Neural progenitor cell (in vitro differentiated cells): ENCODE data around the gene PDE6B. TPM values are rescaled to one million over a fixed set of nuclear protein-coding genes. Genes with fewer than 3 reads are reported as not detected.

Experiments
- DNase-seq: peaks from one replicate; pipeline ENCODE4 v3.0.0-alpha.2; 2016; ENCODE audit warnings: low spot score
- H2AFZ ChIP-seq: fragments of 200-600 bp; sonication (generic); replicated peaks from 2 replicates; pipeline ENCODE4 v1.6.1; 2016; ENCODE audit warnings: antibody characterized with exemption
- H3F3A ChIP-seq: fragments of 200-600 bp; sonication (generic); 2 replicates; pipeline ENCODE4 v1.6.1; 2016; ENCODE audit warnings: antibody characterized with exemption, low read depth
- H3K27ac ChIP-seq: fragments of 200-600 bp; sonication (generic); 2 replicates; pipeline ENCODE4 v1.5.1; 2016; ENCODE audit warnings: mild to moderate bottlenecking
- H3K27me3 ChIP-seq: fragments of 200-600 bp; sonication (generic); 2 replicates; pipeline ENCODE4 v1.6.1; 2016; ENCODE audit warnings: mild to moderate bottlenecking, moderate library complexity
- H3K36me3 ChIP-seq: fragments of 200-600 bp; sonication (generic); 2 replicates; pipeline ENCODE4 v1.5.1; 2016
- H3K4me1 ChIP-seq: fragments of 200-600 bp; sonication (generic); 2 replicates; pipeline ENCODE4 v1.6.1; 2016; ENCODE audit warnings: mixed run types
- H3K4me2 ChIP-seq: fragments of 200-600 bp; sonication (generic); 2 replicates; pipeline ENCODE4 v1.6.1; 2016
- H3K4me3 ChIP-seq: fragments of 200-600 bp; sonication (generic); 2 replicates; pipeline ENCODE4 v1.5.1; 2016
- H3K79me2 ChIP-seq: fragments of 200-600 bp; sonication (generic); 2 replicates; pipeline ENCODE4 v1.6.1; 2016; ENCODE audit warnings: low read depth
- H3K9ac ChIP-seq: fragments of 200-600 bp; sonication (generic); 2 replicates; pipeline ENCODE4 v1.6.1; 2016
- H3K9me3 ChIP-seq: fragments of 200-600 bp; sonication (generic); 2 replicates; pipeline ENCODE4 v1.5.1; 2016; ENCODE audit warnings: low read depth
- H4K20me1 ChIP-seq: fragments of 200-600 bp; sonication (generic); 2 replicates; pipeline ENCODE4 v1.6.1; 2016; ENCODE audit warnings: low read depth
- H3K27ac Mint-ChIP-seq: 3 replicates; pipeline ENCODE4 v1.8.0; 2021; ENCODE audit warnings: mixed read lengths
- H3K27me3 Mint-ChIP-seq: 2 replicates; pipeline ENCODE4 v1.8.0; 2022; ENCODE audit warnings: low read depth, mild to moderate bottlenecking, inconsistent platforms, moderate library complexity, mixed read lengths; ENCODE audit not compliant: insufficient read depth
- H3K36me3 Mint-ChIP-seq: 3 replicates; pipeline ENCODE4 v1.8.0; 2021; ENCODE audit warnings: mixed read lengths
- H3K4me1 Mint-ChIP-seq: 3 replicates; pipeline ENCODE4 v1.8.0; 2021; ENCODE audit warnings: mixed read lengths
- H3K4me3 Mint-ChIP-seq: 3 replicates; pipeline ENCODE4 v1.8.0; 2021; ENCODE audit warnings: mild to moderate bottlenecking, moderate library complexity, mixed read lengths
- H3K9me3 Mint-ChIP-seq: 3 replicates; pipeline ENCODE4 v1.8.0; 2020; ENCODE audit warnings: mixed read lengths
- EZH2 ChIP-seq: fragments of 200-600 bp; sonication (generic); IDR thresholded peaks from 2 replicates; pipeline ENCODE4 v1.6.1; 2017; ENCODE audit warnings: antibody characterized with exemption, mild to moderate bottlenecking, moderate library complexity
- EZH2phosphoT487 ChIP-seq: fragments of 200-600 bp; sonication (generic); IDR thresholded peaks from 2 replicates; pipeline ENCODE4 v1.6.1; 2017; ENCODE audit warnings: antibody characterized with exemption
- total RNA-seq: library from RNA; depleted of rRNA; stranded (reverse); fragments of >200 nt; gene quantifications from 2 replicates; pipeline ENCODE4 v1.2.3, GENCODE V29; 2015; ENCODE audit warnings: low replicate concordance
- TF ChIP-seq, protein P1 (sequence below): fragments of 200-600 bp; sonication (generic); IDR thresholded peaks from 2 replicates; pipeline ENCODE4 v1.5.1; 2017; ENCODE audit warnings: antibody characterized with exemption, mild to moderate bottlenecking

Gene PDE6B
- total RNA-seq, 1 donor from 2014 or later: 4.3 TPM

DNA sequence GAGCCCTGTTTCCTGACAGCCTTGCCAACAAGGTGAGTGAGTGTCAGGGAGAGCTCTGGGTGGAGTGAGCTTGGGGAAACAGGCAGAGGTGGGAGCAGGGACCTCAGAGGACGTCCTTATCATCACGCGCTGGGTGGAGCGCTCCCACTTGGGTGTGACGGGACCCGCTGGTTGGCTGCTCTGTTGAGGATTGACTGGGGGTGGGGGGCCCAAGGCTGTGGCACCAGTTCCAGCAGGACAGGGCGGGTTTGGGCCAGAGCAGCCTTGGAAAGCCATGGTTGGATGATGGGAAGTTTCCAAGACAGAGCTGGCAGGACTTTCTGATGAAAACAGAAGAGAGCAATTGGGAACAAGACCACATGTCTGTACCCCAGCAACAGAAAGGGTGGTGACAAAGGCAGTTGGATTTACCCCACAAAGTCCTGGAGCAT lies 77.3 kb downstream of the PDE6B start:
- Mint-ChIP-seq H3K9me3 (peaks cover 4% of the 10 kb centered on the region), H3K36me3 (no peaks in the 10 kb centered on the region), H3K27me3 (peaks cover 12% of the 10 kb centered on the region), H3K4me3 (peak overlapping the region; percentile 49), H3K27ac (no peak overlapping the region), H3K4me1 (peaks cover 3% of the 10 kb centered on the region)
- H3K9me3 ChIP-seq: no peaks in the 10 kb centered on the region
- H3K27me3 ChIP-seq: peaks cover 15% of the 10 kb centered on the region
- peaks cover 19% of the 10 kb centered on the region for H3K79me2 ChIP-seq
- H3K4me2 ChIP-seq: no peak overlapping the region
- peaks cover 10% of the 10 kb centered on the region for H4K20me1 ChIP-seq
- no peak for DNase-seq
- H3K9ac ChIP-seq: no peak overlapping the region
- peaks cover 9% of the 10 kb centered on the region for H3K4me1 ChIP-seq
- H3K36me3 ChIP-seq: no peaks in the 10 kb centered on the region
- H2AFZ ChIP-seq: no peak overlapping the region
- no peaks in the 10 kb centered on the region for H3F3A ChIP-seq
- H3K4me3 ChIP-seq: no peak overlapping the region
- H3K27ac ChIP-seq: no peak overlapping the region
- TF ChIP-seq EZH2phosphoT487 (no peak), EZH2 (no peak)
- TF ChIP-seq, protein P1, sequence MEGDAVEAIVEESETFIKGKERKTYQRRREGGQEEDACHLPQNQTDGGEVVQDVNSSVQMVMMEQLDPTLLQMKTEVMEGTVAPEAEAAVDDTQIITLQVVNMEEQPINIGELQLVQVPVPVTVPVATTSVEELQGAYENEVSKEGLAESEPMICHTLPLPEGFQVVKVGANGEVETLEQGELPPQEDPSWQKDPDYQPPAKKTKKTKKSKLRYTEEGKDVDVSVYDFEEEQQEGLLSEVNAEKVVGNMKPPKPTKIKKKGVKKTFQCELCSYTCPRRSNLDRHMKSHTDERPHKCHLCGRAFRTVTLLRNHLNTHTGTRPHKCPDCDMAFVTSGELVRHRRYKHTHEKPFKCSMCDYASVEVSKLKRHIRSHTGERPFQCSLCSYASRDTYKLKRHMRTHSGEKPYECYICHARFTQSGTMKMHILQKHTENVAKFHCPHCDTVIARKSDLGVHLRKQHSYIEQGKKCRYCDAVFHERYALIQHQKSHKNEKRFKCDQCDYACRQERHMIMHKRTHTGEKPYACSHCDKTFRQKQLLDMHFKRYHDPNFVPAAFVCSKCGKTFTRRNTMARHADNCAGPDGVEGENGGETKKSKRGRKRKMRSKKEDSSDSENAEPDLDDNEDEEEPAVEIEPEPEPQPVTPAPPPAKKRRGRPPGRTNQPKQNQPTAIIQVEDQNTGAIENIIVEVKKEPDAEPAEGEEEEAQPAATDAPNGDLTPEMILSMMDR: no peak

DNA sequence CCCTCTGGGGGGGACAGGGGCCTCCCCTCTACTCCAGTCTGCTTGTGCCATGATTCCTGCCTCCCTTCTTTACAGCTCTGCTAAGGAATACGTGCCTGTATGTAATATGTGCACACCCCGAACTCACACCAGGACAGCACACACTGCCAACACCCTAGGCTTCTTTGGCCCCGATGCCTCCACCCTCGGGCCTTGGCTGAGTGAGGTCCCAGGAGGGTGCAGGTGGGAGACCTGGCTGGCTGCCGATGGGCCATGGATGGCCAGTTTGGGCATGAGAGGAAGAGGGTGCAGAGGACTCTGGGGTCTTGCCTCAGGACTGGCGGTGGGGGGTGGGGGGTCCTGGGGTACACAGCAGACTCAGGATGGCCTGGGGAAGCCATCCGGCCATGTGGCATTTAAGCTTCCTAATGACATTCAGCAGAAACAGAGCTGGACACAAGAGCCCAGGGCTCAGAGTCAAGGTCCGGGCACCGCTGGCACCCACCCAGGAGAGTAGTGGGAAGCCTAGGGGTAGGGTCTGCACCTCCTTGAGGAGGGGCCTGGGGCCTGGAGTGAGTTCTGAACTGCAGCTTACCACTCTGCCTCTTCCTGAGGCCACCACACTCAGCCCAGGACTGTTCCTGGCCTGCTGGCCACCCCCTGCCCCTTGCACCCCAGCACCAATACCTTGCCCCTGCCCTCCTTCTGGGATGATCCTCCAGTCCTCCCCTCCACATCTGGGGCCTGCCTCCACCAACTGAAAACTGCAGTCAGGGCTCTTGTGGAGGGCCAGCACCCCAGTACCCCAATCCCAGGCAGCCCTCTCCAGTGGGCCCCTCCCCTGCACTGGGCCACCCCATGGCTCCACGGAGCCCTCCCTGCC lies 78.2 kb downstream of the PDE6B start:
- Mint-ChIP-seq H3K4me3 (no peak overlapping the region), H3K27ac (no peak overlapping the region), H3K36me3 (peaks cover 1% of the 10 kb centered on the region), H3K9me3 (peaks cover 3% of the 10 kb centered on the region), H3K4me1 (peaks cover 3% of the 10 kb centered on the region), H3K27me3 (peaks cover 13% of the 10 kb centered on the region)
- Histone ChIP-seq H3K9me3 (no peaks in the 10 kb centered on the region), H3K9ac (no peak overlapping the region), H3K79me2 (peaks cover 29% of the 10 kb centered on the region), H3K27me3 (peaks cover 15% of the 10 kb centered on the region), H4K20me1 (peaks cover 19% of the 10 kb centered on the region), H3K36me3 (no peaks in the 10 kb centered on the region), H3K4me3 (no peak overlapping the region), H3F3A (no peaks in the 10 kb centered on the region), H3K4me2 (no peak overlapping the region), H3K27ac (no peak overlapping the region), H3K4me1 (peaks cover 9% of the 10 kb centered on the region), H2AFZ (no peak overlapping the region)
- DNase-seq: no peak
- TF ChIP-seq, protein P1: no peak
- TF ChIP-seq EZH2phosphoT487: no peak
- TF ChIP-seq EZH2: no peak

- TF ChIP-seq EZH2phosphoT487: no peak
- no peak for TF ChIP-seq EZH2
- TF ChIP-seq, protein P1: no peak
- peaks cover 27% of the 10 kb centered on the region for H4K20me1 ChIP-seq
- Mint-ChIP-seq H3K9me3 (peaks cover 7% of the 10 kb centered on the region), H3K4me3 (peak overlapping the region; percentile 41), H3K4me1 (peaks cover 3% of the 10 kb centered on the region), H3K36me3 (peaks cover 8% of the 10 kb centered on the region), H3K27me3 (peaks cover 12% of the 10 kb centered on the region), H3K27ac (no peak overlapping the region)
- peaks cover 2% of the 10 kb centered on the region for H3F3A ChIP-seq
- no peak for DNase-seq
- no peak overlapping the region for H3K27ac ChIP-seq
- no peak overlapping the region for H3K4me3 ChIP-seq
- no peaks in the 10 kb centered on the region for H3K9me3 ChIP-seq
- H3K4me1 ChIP-seq: peaks cover 9% of the 10 kb centered on the region
- H3K79me2 ChIP-seq: peaks cover 36% of the 10 kb centered on the region
- H3K27me3 ChIP-seq: peaks cover 15% of the 10 kb centered on the region
- H2AFZ ChIP-seq: no peak overlapping the region
- H3K9ac ChIP-seq: no peak overlapping the region
- H3K36me3 ChIP-seq: no peaks in the 10 kb centered on the region
- no peak overlapping the region for H3K4me2 ChIP-seq
Measured at GRCh38 chr4:704198-704891, 79.0 kb downstream of the PDE6B start.
